AG20443 (cell line): ENCODE measurements around the gene IARS1.

Experiments
- DNase-seq: peaks from one replicate; pipeline ENCODE4 v3.0.0; 2012; ENCODE audit warnings: low spot score, mixed read lengths

IARS1 gene

GRCh38 chr9:92295240-92295790 lies 1.8 kb upstream of the IARS1 start:
- DNase-seq = no peak

- peak; percentile 14 for DNase-seq
Observed at GRCh38 chr9:92294297-92294676, 790 bp upstream of the IARS1 start.

GRCh38 chr9:92293075-92293354 lies 482 bp downstream of the IARS1 start:
- no peak for DNase-seq

- DNase-seq = no peak
Observed at GRCh38 chr9:92292338-92293074, 991 bp downstream of the IARS1 start.

- no peak for DNase-seq
Observed at GRCh38 chr9:92291577-92291976, 1.9 kb downstream of the IARS1 start.

GRCh38 chr9:92290785-92291429 lies 2.6 kb downstream of the IARS1 start:
- DNase-seq = no peak

GRCh38 chr9:92289708-92290390 lies 3.6 kb downstream of the IARS1 start:
- no peak for DNase-seq

- no peak for DNase-seq
Observed at GRCh38 chr9:92279302-92279701, 14.2 kb downstream of the IARS1 start.

- DNase-seq = peak; percentile 59
Observed at GRCh38 chr9:92278110-92278509, 15.4 kb downstream of the IARS1 start.

GRCh38 chr9:92276331-92277032 lies 17.0 kb downstream of the IARS1 start:
- no peak for DNase-seq

- DNase-seq = no peak
Observed at GRCh38 chr9:92275541-92275940, 18.0 kb downstream of the IARS1 start.

GRCh38 chr9:92270511-92270910 lies 23.0 kb downstream of the IARS1 start:
- DNase-seq = no peak

- DNase-seq = no peak
Observed at GRCh38 chr9:92266486-92266885, 27.0 kb downstream of the IARS1 start.

GRCh38 chr9:92265154-92265553 lies 28.3 kb downstream of the IARS1 start:
- peak; percentile 52 for DNase-seq

- no peak for DNase-seq
Observed at GRCh38 chr9:92263131-92263530, 30.4 kb downstream of the IARS1 start.

- DNase-seq = no peak
Observed at GRCh38 chr9:92257327-92257726, 36.2 kb downstream of the IARS1 start.

GRCh38 chr9:92254381-92255337 lies 38.8 kb downstream of the IARS1 start:
- no peak for DNase-seq

GRCh38 chr9:92253656-92254055 lies 39.8 kb downstream of the IARS1 start:
- DNase-seq = no peak

- DNase-seq = no peak
Observed at GRCh38 chr9:92247981-92248380, 45.5 kb downstream of the IARS1 start.

- DNase-seq = no peak
Observed at GRCh38 chr9:92247296-92247695, 46.2 kb downstream of the IARS1 start.
